Lung microvascular endothelial cell (primary cell): ENCODE measurements around the gene PRM3. TPM values are rescaled to one million over a fixed set of nuclear protein-coding genes. Genes with fewer than 3 reads are reported as not detected.

ENCODE experiments used
- DNase-seq, 2 donors: peaks; one replicate each; pipeline versions ENCODE4 v3.0.0 to v3.0.0-alpha.2; 2010; ENCODE audit warnings: low read depth in 2 of 2
- total RNA-seq: library from RNA; depleted of rRNA; stranded (reverse); fragments of >200 nt; gene quantifications from 2 replicates; pipeline ENCODE4 v1.2.1, GENCODE V29; 2014

The PRM3 gene
- total RNA-seq, 1 donor from 2014 or later, result not detected

GRCh38 chr16:11259655-11260595 lies 13.5 kb downstream of the PRM3 start:
- DNase-seq, result no peak

GRCh38 chr16:11258553-11259492 lies 14.6 kb downstream of the PRM3 start:
- DNase-seq, result peak; percentile 42 to 50

- DNase-seq, result peak; percentile 85 to 88
Observed at GRCh38 chr16:11257131-11257938, 16.1 kb downstream of the PRM3 start.

GRCh38 chr16:11256661-11257130 lies 16.7 kb downstream of the PRM3 start:
- peak in 1 of 2 donors; percentile 57 for DNase-seq

- peak; percentile 88 to 89 for DNase-seq
Observed at GRCh38 chr16:11255737-11256660, 17.4 kb downstream of the PRM3 start, which contains the start of gene SOCS1. TSS of gene SOCS1 (minus strand) at chr16:11256204. CDS start at chr16:11255478, 726 bp downstream.

- DNase-seq, result peak; percentile 67 to 72
Observed at GRCh38 chr16:11254913-11255736, 18.3 kb downstream of the PRM3 start.

GRCh38 chr16:11253995-11254912 lies 19.2 kb downstream of the PRM3 start:
- DNase-seq, result no peak

- no peak for DNase-seq
Observed at GRCh38 chr16:11253009-11253994, 20.1 kb downstream of the PRM3 start.

- DNase-seq, result no peak
Observed at GRCh38 chr16:11252482-11252931, 20.9 kb downstream of the PRM3 start.

GRCh38 chr16:11251525-11252481 lies 21.6 kb downstream of the PRM3 start:
- no peak for DNase-seq

- no peak for DNase-seq
Observed at GRCh38 chr16:11250786-11251524, 22.5 kb downstream of the PRM3 start.

GRCh38 chr16:11250091-11250785 lies 23.2 kb downstream of the PRM3 start:
- no peak for DNase-seq

- no peak for DNase-seq
Observed at GRCh38 chr16:11249233-11250061, 24.0 kb downstream of the PRM3 start.
